Measurements from ENCODE around the gene ANO10.

DNA sequence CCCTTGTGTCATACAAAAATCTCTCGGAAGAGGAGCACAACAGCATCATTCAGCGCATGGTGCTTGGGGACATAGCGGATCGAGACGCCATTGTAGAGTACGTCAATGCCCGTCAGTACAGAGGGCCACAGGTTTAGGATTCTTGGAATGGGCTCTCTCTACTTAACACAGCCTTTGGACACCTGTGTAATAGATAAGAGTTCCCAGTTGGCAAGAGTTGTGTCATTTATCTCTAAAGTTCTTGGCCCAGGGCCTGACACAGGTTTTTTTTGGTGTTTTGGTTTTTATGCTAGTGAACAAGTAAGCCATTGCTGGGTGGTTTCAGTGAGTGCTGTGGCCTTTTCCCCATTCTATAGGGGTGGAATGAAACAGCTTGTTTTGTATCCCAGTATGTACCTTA, 281.4 kb downstream of the ANO10 start:
- no peak for TF ChIP-seq TAF1 (IDR thresholded peaks at IDR 0.05; ENCODE audit: borderline replicate concordance, low read depth, low read length)
- TF ChIP-seq POLR2A (IDR thresholded peaks at IDR 0.05; ENCODE audit: low read depth, low read length) = no peak
- TF ChIP-seq POLR2AphosphoS5 (IDR thresholded peaks at IDR 0.05; ENCODE audit: low read depth, low read length) = no peak
